PC-9 (cell line): ENCODE data around the gene ERMP1. TPM values are rescaled to one million over a fixed set of nuclear protein-coding genes. Genes with fewer than 3 reads are reported as not detected.

ENCODE experiments used
- BruUV-seq: library from RNA; stranded (reverse); fragments of 400-500 nt; replicated peaks from 2 replicates; lab custom pipeline; 2021; lab: Mats Ljungman, UMichigan
- CTCF ChIA-PET: fragments of 300-600 bp; sonication (Branson Sonifier 250); formaldehyde crosslinking; loops from one replicate; lab custom pipeline; 2022; ENCODE audit warnings: antibody characterized with exemption; lab: Charles Lee
- POLR2A ChIA-PET: fragments of 300-600 bp; sonication (Branson Sonifier 250); formaldehyde crosslinking; loops from one replicate; lab custom pipeline; 2022; ENCODE audit warnings: antibody characterized with exemption; ENCODE audit not compliant: unreplicated experiment; lab: Charles Lee
- DNase-seq, 2 experiments: peaks; one replicate each; pipeline versions ENCODE4 v3.0.0 to v3.0.0-alpha.2; 2015 to 2022; ENCODE audit warnings: mixed read lengths in 1 of 2
- H2AFZ ChIP-seq: fragments of 200-600 bp; sonication (generic); 2 replicates; pipeline ENCODE4 v1.8.1; 2017; ENCODE audit warnings: antibody characterized with exemption
- H3F3A ChIP-seq: fragments of 200-600 bp; sonication (generic); 2 replicates; pipeline ENCODE4 v1.8.1; 2017; ENCODE audit warnings: antibody characterized with exemption, mild to moderate bottlenecking, low read depth; ENCODE audit not compliant: insufficient read depth
- H3K27ac ChIP-seq: fragments of 200-600 bp; sonication (generic); 2 replicates; pipeline ENCODE4 v1.6.1; 2016; ENCODE audit warnings: mixed run types
- H3K27me3 ChIP-seq: fragments of 200-600 bp; sonication (generic); 2 replicates; pipeline ENCODE4 v1.6.1; 2016; ENCODE audit warnings: low read depth, mixed run types; ENCODE audit not compliant: insufficient read depth
- H3K36me3 ChIP-seq: fragments of 200-600 bp; sonication (generic); 2 replicates; pipeline ENCODE4 v1.6.1; 2016; ENCODE audit warnings: low read depth, mixed run types
- H3K4me1 ChIP-seq: fragments of 200-600 bp; sonication (generic); replicated peaks from 2 replicates; pipeline ENCODE4 v1.6.1; 2016; ENCODE audit warnings: mixed run types; ENCODE audit not compliant: insufficient read depth
- H3K4me2 ChIP-seq: fragments of 200-600 bp; sonication (generic); 2 replicates; pipeline ENCODE4 v1.6.1; 2017; ENCODE audit warnings: mixed run types
- H3K4me3 ChIP-seq: fragments of 200-600 bp; sonication (generic); 2 replicates; pipeline ENCODE4 v1.6.1; 2016; ENCODE audit warnings: mixed run types
- H3K79me2 ChIP-seq: fragments of 200-600 bp; sonication (generic); 2 replicates; pipeline ENCODE4 v1.6.1; 2017; ENCODE audit warnings: low read depth, mixed run types
- H3K9me2 ChIP-seq: fragments of 200-600 bp; sonication (generic); 2 replicates; pipeline ENCODE4 v1.8.1; 2017; ENCODE audit warnings: mild to moderate bottlenecking; ENCODE audit not compliant: insufficient read depth
- H3K9me3 ChIP-seq: fragments of 200-600 bp; sonication (generic); 2 replicates; pipeline ENCODE4 v1.8.1; 2016; ENCODE audit warnings: low read depth; ENCODE audit not compliant: insufficient read depth
- H4K20me1 ChIP-seq: fragments of 200-600 bp; sonication (generic); 2 replicates; pipeline ENCODE4 v1.8.1; 2017; ENCODE audit not compliant: insufficient read depth
- CTCF ChIP-seq: fragments of 200-600 bp; sonication (generic); conservative IDR thresholded peaks from 2 replicates; pipeline ENCODE4 v1.6.1; 2017; ENCODE audit warnings: mixed run types, antibody characterized with exemption, mild to moderate bottlenecking, moderate library complexity
- EZH2 ChIP-seq: fragments of 200-600 bp; sonication (generic); IDR thresholded peaks from 2 replicates; pipeline ENCODE4 v1.8.0; 2017; ENCODE audit warnings: antibody characterized with exemption, low read depth
- intact Hi-C: fragments of 100-400 bp; cut with micrococcal nuclease; formaldehyde crosslinking; loops from one replicate; pipeline ENCODE4 v1.10.0; 2022; ENCODE audit not compliant: unreplicated experiment
- total RNA-seq: library from RNA; stranded (reverse); gene quantifications from 2 replicates; pipeline ENCODE4 v1.2.3, GENCODE V29; 2021

Gene ERMP1
- total RNA-seq, 1 experiment from 2014 or later: 51.0 TPM

GRCh38 chr9:5820425-5820824, 12.5 kb downstream of the ERMP1 start:
- Histone ChIP-seq H3K27ac (peak overlapping the region; percentile 26; the same call in 1 of the 2 replicates), H3K4me2 (no peak overlapping the region), H3F3A (peaks cover 23% of the 10 kb centered on the region), H2AFZ (no peak overlapping the region), H3K27me3 (no peaks in the 10 kb centered on the region), H3K4me3 (no peak overlapping the region), H3K9me2 (no peaks in the 10 kb centered on the region), H4K20me1 (no peaks in the 10 kb centered on the region), H3K4me1 (peaks cover 32% of the 10 kb centered on the region), H3K36me3 (peaks cover 18% of the 10 kb centered on the region; the same call in 1 of the 2 replicates), H3K79me2 (peaks cover 17% of the 10 kb centered on the region; the same call in 1 of the 2 replicates), H3K9me3 (no peaks in the 10 kb centered on the region; the same call in 1 of the 2 replicates)
- no TSS peak for BruUV-seq
- TF ChIP-seq EZH2 (no peak), CTCF (no peak)
- no peak for DNase-seq
- ChIA-PET CTCF (no interaction called here), POLR2A (no interaction called here)
- intact Hi-C loops: no loop called here

GRCh38 chr9:5819174-5819573, 13.7 kb downstream of the ERMP1 start:
- Histone ChIP-seq H3F3A (peaks cover 22% of the 10 kb centered on the region), H2AFZ (no peak overlapping the region), H3K36me3 (peaks cover 21% of the 10 kb centered on the region; the same call in 1 of the 2 replicates), H3K4me3 (no peak overlapping the region), H3K4me2 (no peak overlapping the region), H3K9me3 (no peaks in the 10 kb centered on the region; the same call in 1 of the 2 replicates), H4K20me1 (no peaks in the 10 kb centered on the region), H3K4me1 (peaks cover 40% of the 10 kb centered on the region), H3K79me2 (peaks cover 21% of the 10 kb centered on the region; the same call in 1 of the 2 replicates), H3K27ac (peak overlapping the region; percentile 88; the same call in 1 of the 2 replicates), H3K27me3 (no peaks in the 10 kb centered on the region), H3K9me2 (no peaks in the 10 kb centered on the region)
- intact Hi-C loops: loop anchor here (2.0 kb wide), 1 partner anchor 20 kb away; no protein-coding TSS in a partner anchor
- BruUV-seq: no TSS peak
- ChIA-PET CTCF (no interaction called here), POLR2A (interaction anchor here (0.7 kb wide), 1 partner anchor 137 kb away, joined by 5 read pairs; no protein-coding TSS in a partner anchor)
- TF ChIP-seq EZH2 (no peak), CTCF (no peak)
- no peak for DNase-seq

GRCh38 chr9:5818424-5819142, 14.3 kb downstream of the ERMP1 start:
- H2AFZ ChIP-seq: no peak overlapping the region
- ChIA-PET POLR2A (interaction anchor here (0.6 to 0.7 kb wide), 3 partner anchors 13 to 188 kb away, joined by 3 to 5 read pairs (median 4); no protein-coding TSS in a partner anchor), CTCF (interaction anchor here (0.6 to 1.0 kb wide), 3 partner anchors 26 to 236 kb away, joined by 3 to 5 read pairs (median 3); no protein-coding TSS in a partner anchor)
- peak in 1 of 2 experiments; percentile 25 for DNase-seq
- H3K27me3 ChIP-seq: no peaks in the 10 kb centered on the region
- H3K9me2 ChIP-seq: no peaks in the 10 kb centered on the region
- intact Hi-C loops: loop anchor here (2.0 kb wide), 1 partner anchor 20 kb away; no protein-coding TSS in a partner anchor
- no peaks in the 10 kb centered on the region for H4K20me1 ChIP-seq
- no peak overlapping the region for H3K4me3 ChIP-seq
- H3K36me3 ChIP-seq: peaks cover 24% of the 10 kb centered on the region; the same call in 1 of the 2 replicates
- peaks cover 21% of the 10 kb centered on the region; the same call in 1 of the 2 replicates for H3K79me2 ChIP-seq
- peak overlapping the region; percentile 88 for H3K27ac ChIP-seq
- no TSS peak for BruUV-seq
- H3K4me2 ChIP-seq: no peak overlapping the region
- H3F3A ChIP-seq: peaks cover 22% of the 10 kb centered on the region
- peaks cover 40% of the 10 kb centered on the region for H3K4me1 ChIP-seq
- TF ChIP-seq EZH2 (no peak), CTCF (no peak)
- no peaks in the 10 kb centered on the region; the same call in 1 of the 2 replicates for H3K9me3 ChIP-seq
